HCEC 1CT (cell line): ENCODE measurements around the gene DTNBP1.

ENCODE experiments used
- DNase-seq: peaks from one replicate; pipeline ENCODE4 v3.0.0-alpha.2; 2017

Gene DTNBP1, protein sequence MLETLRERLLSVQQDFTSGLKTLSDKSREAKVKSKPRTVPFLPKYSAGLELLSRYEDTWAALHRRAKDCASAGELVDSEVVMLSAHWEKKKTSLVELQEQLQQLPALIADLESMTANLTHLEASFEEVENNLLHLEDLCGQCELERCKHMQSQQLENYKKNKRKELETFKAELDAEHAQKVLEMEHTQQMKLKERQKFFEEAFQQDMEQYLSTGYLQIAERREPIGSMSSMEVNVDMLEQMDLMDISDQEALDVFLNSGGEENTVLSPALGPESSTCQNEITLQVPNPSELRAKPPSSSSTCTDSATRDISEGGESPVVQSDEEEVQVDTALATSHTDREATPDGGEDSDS

DNA sequence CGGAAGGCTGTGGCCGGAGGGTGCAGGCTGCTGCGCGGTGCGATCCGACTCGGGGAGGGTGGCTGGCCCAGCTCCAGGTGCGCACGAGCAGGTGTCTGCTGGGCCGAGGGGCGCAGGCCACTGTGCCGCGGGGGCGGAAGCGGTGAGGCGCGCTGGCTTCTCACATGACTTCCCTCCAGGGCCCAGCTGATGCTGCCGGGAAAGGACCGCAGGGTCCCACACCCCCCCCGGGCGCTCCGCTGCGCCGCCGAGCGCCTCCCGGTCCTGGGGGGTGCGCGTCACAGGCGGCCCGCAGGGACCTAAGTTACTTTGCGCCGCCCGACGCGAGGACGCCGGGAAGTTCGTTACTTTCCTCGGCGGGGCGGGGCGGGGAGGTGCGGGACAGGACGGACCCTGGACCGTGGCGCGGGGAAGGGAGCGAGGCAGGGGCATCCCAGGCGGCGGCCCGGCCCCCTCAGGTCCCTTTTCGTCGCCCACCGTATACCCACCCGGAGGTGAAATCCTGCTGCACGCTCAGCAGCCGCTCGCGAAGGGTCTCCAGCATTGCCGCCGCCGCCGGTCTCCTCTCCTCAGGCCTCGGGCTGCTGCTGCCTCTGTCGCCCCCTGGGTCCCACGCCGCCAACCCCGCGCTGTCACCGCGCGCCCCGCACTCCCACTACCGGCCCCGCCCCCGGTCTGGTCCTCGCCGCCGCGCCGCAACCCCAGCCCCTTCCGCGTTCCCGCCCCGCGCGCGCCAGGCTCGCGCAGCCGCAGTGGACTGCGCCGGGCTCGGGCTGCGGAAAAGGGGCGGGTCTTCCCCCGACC, at the start of gene DTNBP1:
Gene DTNBP1 (minus strand): TSS at position 703 of the 804 bp plus-strand sequence. CDS start 159 bp downstream, at position 544.
- DNase-seq: peak; percentile 58

DNA sequence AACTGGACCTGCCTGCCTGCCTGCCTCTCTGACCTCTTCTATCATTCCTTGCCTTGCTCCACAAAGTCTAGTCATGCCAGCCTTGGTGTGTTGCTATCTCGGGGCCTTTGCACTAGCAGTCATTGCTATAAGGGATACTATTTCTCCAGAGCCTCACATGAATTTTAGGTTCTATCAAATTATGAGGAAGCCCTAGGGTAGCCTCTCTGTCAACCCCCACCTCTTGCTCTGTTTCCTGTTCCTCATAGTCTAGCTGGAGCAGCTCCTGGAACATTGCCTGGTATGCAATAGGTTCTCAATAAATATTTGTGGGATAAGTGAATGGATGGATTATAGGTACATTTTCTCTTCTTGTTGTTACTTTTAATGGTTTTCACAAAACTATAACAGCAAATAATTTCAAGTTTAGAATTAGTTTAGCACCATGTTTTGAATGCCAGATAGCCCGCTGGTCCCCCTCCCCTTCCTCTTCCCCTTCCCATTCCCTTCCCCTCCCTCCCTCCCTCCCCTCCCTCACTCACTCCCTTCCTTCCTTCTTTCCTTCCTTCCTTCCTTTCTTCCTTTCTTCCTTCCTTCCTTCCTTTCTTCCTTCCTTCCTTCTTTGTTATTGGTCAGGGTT, 46.9 kb upstream of the DTNBP1 start:
- DNase-seq: no peak

DNA sequence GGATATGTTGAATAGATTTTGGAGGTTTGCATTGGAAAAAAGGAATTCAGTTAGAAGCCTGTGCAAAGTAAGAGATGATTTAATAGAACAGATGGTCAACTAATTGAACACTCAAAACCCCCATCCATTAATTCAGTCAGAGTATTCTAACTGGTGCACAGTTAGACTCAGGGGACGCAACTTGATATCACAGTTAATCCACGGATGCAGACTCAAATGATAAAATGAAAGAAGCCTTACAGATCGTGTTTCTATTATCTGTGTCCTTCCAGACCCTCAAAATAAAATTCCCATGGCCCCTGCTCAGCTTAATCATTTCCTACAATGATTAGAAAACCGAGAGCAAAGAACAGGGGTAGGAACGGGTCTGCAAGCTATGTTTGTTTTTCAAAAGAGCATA, 45.4 kb upstream of the DTNBP1 start:
- DNase-seq: no peak

DNA sequence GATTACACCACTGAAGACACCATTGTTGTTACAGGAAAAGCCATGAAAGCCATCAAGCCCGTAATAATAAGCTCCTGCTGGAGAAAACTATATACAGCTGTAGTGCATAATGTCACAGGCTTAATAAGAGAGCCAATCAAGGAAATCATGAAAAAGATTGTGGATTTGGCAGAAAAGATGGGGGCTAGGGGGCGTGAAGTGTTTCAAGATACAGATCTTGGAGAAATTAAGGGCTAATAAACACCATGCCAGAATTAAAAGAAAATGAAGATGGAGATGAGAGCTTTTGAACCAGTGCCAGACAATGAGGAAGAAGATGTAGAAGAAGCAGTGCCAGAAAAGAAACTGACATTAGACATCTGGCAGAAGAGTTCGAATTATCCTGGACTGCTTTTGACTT, 43.2 kb upstream of the DTNBP1 start:
- no peak for DNase-seq

DNA sequence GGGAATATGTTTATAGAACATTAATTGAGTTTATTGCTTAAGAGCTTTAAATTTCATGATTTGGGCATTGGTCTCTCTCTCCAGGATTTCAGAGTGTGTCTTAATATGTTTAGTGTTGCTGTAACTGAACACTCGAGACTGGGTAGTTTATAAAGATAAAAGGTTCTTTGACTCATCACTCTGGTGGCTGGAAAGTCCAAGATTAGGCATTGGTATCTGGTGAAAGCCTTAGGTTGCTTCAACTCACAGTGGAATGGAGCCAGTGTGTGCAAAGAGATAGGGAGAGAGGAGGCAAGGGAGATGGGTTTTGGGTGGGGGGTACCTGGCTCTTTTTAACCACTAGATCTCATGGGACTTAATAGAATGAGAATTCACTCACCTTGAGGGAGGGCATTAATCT, 35.6 kb upstream of the DTNBP1 start:
- DNase-seq: no peak

DNA sequence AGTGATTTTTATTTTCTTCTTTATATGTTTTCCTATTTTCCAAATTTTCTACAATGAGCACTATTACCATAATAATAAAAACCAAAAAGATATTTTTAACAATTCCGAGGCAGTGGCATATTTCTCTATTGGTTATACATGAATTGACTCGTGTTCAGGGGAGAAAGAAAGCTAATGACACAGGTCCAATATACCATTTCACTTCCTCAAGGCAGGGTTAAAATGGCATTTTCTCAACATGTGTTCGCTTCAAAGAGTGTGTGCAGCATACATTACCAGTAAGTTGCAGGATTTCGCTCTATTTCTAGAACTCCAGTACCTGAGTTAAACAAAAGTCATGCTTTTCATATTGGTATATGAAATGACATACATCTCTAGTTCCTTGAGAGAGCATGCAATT, 35.1 kb upstream of the DTNBP1 start:
- no peak for DNase-seq

DNA sequence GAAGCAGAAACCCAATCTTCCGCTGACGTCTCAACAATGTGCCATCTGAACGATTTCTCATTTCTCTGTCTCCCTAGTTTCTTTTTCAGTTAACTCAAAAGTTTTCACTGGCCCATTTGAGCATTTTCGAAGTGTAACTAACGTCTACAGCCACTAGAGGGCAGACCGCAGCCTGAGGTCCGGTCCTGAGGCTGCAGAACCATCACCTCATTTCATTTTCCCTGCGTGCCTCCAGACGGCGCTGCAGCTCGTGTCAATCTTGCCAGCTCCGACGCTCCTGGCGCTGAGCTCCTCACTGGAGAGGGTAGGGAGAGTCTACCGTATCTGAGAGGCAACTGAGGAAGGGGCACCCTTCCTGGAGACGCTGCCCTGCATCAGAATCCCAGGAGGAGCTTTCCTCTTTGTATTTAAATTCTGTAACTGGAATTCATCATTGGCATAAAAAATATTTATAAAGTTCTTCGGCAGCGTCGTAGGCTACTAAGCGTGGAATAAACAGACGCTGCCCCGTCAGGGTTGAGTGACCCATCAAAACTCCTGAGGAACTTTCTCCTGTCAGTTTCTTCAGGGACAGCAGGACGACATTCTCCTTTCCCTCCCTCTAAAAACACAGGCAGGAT, 28.5 kb upstream of the DTNBP1 start:
- DNase-seq: peak; percentile 85

DNA sequence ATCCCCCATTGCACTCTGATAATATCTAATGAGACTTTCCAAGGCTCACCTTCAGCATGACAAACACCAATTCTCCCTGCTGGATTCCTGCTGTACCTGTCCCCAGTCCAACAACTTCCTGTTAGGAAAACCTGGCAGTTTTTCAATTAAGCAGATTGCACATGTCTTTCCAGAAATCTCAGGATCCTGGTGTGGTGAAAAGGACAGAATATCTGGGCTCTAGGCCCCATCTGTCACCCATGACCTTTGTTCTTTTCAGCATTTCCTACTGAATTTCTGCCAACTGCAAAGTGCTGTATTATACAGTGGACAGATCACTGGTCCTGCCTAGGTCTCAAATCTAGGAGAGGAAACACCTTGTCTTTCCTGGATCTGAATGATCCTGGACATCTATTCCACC, 27.7 kb upstream of the DTNBP1 start:
- no peak for DNase-seq

DNA sequence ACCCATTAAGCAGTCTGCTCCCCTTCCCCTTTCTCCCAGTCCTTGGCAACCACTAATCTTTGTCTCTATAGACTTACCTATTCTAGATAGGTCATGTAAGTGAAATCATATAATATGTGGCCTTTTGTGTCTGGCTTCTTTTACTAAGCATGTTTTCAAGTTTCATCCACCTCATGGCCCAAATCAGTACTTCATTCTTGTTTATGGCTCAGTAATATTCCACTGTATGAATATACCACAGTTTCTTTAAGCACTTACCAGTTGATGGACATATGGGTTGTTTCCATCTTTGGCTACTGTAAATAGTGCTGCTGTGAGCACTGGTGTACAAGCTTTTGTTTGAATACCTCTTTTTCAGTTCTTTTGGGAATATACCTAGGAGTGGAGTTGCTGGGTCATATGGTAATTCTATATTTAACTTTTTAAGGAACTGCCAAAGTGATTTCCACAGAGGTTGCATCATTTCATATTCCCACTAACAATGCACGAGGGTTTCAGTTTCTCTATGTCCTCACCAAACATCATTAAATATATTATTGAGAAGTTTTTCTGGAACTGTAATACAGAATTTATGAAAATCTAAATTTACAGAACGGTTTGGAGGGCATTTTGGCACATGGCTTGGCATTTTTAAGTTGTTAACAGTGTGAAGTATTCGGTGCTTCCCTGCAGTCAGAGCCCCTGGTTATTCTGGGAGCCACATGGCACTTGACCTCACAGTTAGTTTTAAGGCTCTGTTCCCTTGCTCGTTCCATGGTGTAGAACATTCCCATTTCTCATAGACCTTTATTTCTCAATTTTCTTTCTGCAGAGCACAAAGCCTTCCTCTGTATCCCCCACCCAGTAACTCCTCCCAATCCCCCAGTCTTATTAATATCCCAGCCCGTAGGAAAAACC, 27.0 kb upstream of the DTNBP1 start:
- DNase-seq: no peak

DNA sequence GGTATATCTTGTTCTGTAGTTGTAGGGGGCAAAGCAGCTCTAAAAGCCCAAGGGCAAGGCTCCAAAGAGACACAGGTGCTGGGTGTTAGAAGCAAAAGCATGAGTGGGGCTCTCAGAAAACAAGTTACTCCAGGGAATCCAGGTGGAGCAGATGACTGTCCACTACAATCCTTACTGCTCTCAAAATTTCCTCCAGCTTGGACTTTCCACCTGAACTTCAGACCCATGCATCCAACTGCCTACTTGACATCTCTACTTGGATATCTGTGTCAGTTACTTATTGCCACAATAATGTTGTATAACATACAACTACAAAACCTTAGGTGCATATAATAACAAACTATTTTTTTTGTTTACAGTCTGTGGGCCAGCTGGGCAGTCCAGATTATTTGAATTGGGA, 22.8 kb upstream of the DTNBP1 start:
- DNase-seq: no peak

DNA sequence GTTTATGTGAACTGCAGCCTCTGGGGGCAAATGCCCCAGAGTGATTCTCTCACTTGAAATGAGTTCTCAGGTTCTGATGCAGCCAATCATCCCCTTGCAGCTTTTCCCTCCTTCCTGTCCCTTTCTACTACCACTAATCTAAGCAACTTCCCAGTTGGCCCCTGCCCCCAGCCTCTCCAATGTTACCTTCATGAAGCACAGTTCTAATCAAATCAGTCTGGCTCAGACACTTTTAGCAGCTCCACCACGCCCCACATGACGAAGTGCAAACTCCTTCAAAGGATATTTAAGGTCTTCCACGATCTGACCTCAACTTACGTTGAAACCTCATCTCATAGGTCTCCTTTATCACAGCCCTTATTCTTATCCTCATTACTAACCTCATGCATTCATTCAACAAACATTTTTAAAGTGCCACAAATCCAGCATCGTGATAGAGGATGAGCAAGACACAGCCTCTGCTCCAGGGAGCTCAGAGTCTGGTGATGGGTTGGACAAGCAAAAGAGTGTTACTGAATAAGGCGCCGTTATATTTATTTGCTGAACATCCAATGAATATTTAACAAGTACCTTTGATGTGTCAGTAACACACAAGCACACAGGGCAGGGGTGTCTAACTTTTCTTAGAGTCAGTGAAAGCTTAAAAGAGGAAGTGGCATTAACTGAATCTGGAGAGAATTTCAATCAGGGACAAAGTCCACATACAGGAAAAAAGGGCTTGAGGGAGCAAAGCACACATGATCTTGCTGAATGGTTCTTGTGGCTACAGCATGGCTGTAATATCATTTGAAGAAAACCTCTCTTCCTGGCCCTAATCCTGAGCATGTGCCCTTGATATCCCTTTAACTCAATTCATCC, 20.4 kb upstream of the DTNBP1 start:
- no peak for DNase-seq

DNA sequence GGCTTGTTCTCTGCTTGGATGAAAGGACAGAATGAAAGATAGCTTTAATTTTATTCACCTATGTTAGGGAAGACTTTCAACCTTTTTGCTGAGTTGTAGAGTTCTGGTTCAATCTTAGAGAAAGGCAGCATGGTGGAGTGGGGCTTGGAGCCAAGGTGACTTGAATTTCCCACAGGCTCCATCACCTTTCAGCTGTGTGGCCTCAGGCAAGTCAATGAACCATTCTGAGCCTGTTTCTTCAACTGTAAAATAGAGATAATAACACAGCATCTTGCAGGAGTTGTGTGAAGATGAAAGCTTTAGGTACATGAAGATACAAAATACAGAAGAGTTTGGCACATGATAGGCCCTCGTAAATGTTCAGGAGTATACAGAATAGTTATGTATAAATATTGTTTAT, 19.1 kb upstream of the DTNBP1 start:
- DNase-seq: no peak

DNA sequence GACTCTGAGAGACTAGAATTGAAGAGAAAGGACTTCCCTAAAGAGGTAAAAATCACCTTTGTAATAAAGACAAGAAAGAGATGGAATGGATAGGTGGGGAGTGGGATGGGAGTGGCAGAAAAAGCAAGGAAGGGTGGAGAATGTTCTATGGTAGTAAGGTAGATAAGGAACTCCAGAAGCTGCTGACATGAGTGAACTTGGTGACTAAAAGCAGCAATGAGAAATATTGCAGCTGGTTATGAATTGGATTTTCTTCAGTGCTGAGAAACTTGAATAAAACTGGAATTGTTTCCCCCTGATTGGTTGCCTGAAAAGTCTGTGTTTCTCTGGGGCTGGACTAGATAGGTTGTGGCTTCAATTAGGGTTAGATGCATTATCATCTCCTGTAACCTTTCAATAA, 15.7 kb upstream of the DTNBP1 start:
- no peak for DNase-seq

DNA sequence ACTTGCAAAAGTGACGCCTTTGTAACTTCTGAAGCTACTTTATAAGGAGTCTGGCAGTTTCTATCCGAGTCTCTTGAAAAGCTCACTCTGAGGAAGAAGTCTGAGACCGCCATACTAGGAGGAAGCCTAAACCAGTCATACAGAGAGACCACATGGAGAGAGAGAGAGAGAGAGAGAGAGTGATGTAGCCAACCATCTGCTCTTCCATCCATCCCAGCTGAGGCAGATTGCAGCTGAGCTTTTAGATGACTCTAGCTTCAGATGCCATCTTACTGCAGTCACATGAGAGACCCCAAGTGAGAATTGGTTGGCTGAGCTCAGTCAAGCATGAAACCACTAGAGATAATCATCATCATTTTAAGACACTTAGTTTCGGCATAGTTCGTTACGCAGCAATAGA, 15.0 kb upstream of the DTNBP1 start:
- DNase-seq: no peak

DNA sequence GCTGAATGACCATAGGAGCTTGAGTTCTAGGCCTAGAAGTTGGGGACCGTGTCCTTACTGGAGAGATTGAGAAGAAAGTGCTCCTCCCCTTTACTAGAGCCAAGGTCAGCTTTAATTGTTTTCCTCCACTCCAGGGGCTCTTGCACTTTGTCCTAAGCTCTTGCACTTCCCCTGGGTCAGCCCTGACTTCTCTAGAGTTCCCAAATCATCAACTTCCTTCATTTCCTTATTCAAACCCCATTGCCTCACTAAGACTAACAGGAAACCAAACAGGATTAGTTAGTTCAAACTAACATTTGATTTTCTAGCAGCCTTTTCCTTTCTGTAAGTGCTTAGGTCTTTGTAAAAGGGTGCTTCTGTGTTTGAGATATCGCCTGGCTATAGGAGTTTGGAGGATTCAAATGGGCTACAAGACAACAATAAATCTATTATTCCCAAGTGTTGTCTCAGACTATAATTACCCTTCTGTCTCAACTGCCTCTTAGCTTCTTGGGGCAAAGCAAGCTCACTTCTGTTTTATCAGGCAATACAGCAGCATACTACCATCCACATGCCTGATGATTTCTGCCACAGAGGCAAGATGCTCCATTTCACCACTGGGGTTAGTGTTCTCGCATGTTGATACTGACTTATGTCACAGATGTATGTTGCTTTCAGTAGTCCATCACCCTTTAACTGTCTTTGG, 12.8 kb upstream of the DTNBP1 start:
- no peak for DNase-seq

DNA sequence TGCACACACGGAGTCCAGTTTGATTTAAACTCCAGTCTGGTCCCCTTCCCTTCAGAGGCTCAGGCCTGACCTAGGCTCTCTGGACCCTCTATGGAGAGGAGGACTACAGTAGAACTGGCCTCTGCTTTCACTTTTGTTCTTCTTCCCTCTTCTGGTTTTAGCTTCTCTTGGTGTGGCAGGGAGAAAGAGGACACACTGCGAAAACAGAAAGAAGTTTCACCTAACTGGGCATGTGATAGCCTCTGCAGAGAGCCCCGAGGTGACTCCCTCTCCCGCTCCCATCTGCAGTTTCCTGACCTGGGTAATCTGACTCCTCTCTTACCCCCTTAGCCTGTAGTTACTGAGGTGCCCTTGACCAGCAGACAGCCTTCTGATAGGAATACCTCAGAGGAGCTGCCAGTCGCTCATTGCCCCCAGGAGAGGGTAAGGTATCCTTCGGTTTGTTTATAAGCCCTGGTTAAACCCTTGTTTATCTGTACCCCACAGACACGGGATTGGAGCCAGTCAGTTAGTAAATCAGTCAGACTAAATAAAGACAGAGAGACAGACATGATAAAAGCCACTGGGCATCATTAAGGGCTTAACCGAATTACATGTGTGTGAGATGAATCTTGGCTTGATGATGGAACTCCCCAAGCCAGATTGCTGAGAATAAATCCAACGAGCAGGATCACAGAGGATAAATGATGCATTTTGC, 12.0 kb upstream of the DTNBP1 start:
- no peak for DNase-seq

DNA sequence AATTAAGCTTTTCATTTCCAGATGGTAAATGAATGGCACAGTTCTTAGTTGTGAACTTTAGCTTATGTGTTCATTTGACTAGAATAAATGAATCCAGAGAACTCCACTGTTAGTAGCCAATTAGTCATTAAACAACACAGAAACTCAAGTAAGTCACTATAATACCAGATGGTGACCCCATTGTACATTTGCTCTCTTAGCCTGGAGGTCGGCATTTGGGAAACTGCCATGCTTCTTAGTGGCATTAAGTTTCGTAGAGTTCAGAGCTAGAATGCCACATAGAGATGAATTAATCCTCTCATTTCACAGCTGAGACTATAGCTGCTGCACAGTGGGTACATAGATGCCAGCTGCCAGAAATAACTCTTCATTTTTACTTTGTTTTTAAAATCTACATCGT, 10.8 kb upstream of the DTNBP1 start:
- DNase-seq: no peak

DNA sequence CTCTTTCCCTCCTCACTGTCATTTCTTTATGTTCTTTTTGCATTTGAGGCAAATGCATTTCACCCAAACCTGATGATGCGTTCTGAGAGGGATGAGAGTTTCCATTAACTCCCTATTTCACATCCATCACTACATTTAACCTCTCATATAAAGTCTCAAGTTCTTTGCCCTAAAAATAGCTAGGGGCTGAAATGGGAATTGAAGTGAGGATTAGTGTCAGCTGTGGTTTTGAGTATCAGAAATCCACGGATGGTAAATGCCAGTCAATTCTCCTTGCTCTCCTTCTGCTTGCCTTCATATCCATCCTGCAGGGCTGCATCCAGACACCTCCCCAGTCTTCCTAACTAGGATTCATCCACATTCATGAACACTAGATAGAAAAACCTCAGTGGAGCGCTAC, 10.0 kb upstream of the DTNBP1 start:
- no peak for DNase-seq

DNA sequence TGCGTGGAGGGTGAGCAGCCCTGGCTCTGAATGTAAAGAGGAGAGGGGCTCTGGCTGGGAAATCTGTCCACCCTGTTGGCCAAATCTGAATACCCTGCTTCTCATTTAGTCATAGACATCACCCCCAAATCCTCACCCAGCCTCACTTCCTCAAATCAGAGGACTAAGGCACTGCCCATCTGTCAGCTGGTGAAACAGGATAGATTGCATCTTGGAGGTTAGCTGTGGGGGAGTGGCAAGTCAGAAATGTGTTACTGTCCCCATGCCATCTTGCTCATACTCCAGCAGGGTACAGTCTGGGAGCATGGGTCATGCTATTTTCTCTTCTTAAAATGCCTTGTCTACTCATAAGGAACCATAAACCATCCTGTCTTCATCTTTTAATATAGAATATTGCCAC, 9.5 kb upstream of the DTNBP1 start:
- DNase-seq: no peak

DNA sequence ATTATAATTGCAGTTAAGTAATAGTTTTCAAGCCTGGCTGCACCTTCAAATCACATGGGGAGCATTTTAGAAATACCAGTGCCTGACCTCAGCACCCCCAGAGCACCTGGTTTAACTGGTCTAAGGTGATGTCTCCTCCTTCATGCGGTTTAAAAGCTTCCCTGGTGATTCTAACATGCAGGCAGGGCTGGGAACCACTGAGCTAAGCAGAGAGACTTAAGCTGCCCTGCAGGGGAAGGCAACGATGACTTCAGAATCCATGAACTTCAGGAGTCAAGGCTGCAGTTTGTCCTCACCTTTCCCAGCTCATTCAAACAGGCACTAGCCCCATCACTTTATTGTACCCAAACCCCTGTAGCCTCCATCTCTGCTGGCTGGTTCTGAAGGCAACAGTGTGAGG, 6.1 kb upstream of the DTNBP1 start:
- DNase-seq: no peak
